ENCODE data around the gene TLCD3A. TPM values are rescaled to one million over a fixed set of nuclear protein-coding genes. Genes with fewer than 3 reads are reported as not detected.
"Not testable (repeated sequence)": the region's sequence is repeated elsewhere in the genome, so short reads cannot be mapped to it uniquely, and the experiment has no call there.

Gene TLCD3A
- total RNA-seq, 4 donors from 2014 or later: 47.8 to 120 (median 79.4) TPM

- Histone ChIP-seq H3K9me3 (no peaks in the 10 kb centered on the region), H3K27ac (no peak overlapping the region), H3K4me3 (no peak overlapping the region), H3K4me1 (peaks cover 3% of the 10 kb centered on the region), H3K36me3 (peaks cover 71% of the 10 kb centered on the region), H3K27me3 (no peaks in the 10 kb centered on the region)
- WGBS: 98% methylated on average over 7 of the region's 11 CpGs
- TF ChIP-seq POLR2AphosphoS5 (IDR thresholded peaks at IDR 0.05): no peak
- TF ChIP-seq EP300 (IDR thresholded peaks at IDR 0.05): no peak
- no peak for TF ChIP-seq CTCF (IDR thresholded peaks at IDR 0.05)
- no peak for TF ChIP-seq POLR2A (IDR thresholded peaks at IDR 0.05)
- DNase-seq (ENCODE audit: low spot score in 2 of 2): no peak
Measured at GRCh38 chr17:745406-745805, 13.0 kb downstream of the TLCD3A start.

GRCh38 chr17:746181-746580 is 13.8 kb downstream of the TLCD3A start:
- peaks cover 63% of the 10 kb centered on the region for H3K36me3 ChIP-seq
- 95% methylated on average over 9 of the region's 9 CpGs for WGBS
- no peak overlapping the region for H3K27ac ChIP-seq
- no peak overlapping the region for H3K4me3 ChIP-seq
- TF ChIP-seq POLR2AphosphoS5 (IDR thresholded peaks at IDR 0.05) (no peak), EP300 (IDR thresholded peaks at IDR 0.05) (no peak), CTCF (IDR thresholded peaks at IDR 0.05) (no peak), POLR2A (IDR thresholded peaks at IDR 0.05) (no peak)
- H3K4me1 ChIP-seq: peaks cover 10% of the 10 kb centered on the region
- no peaks in the 10 kb centered on the region for H3K9me3 ChIP-seq
- H3K27me3 ChIP-seq: no peaks in the 10 kb centered on the region
- DNase-seq (ENCODE audit: low spot score in 2 of 2): no peak

- no peak for DNase-seq (ENCODE audit: low spot score in 2 of 2)
- Histone ChIP-seq H3K27me3 (no peaks in the 10 kb centered on the region), H3K4me1 (peaks cover 16% of the 10 kb centered on the region), H3K36me3 (peaks cover 55% of the 10 kb centered on the region), H3K9me3 (no peaks in the 10 kb centered on the region), H3K4me3 (no peak overlapping the region), H3K27ac (no peak overlapping the region)
- TF ChIP-seq EP300 (IDR thresholded peaks at IDR 0.05) (no peak), POLR2A (IDR thresholded peaks at IDR 0.05) (no peak), CTCF (IDR thresholded peaks at IDR 0.05) (no peak), POLR2AphosphoS5 (IDR thresholded peaks at IDR 0.05) (no peak)
- 89% methylated on average over 20 of the region's 38 CpGs for WGBS
Measured at GRCh38 chr17:746783-747629, 14.6 kb downstream of the TLCD3A start.

- H3K27me3 ChIP-seq: not testable (repeated sequence)
Measured at GRCh38 chr17:748604-749003, 16.2 kb downstream of the TLCD3A start.

GRCh38 chr17:749359-749758 is 17.0 kb downstream of the TLCD3A start:
- Histone ChIP-seq H3K4me1 (peaks cover 24% of the 10 kb centered on the region), H3K36me3 (peaks cover 35% of the 10 kb centered on the region)
- not testable (repeated sequence) for H3K27ac ChIP-seq; H3K9me3 ChIP-seq; H3K4me3 ChIP-seq; H3K27me3 ChIP-seq; DNase-seq (ENCODE audit: low spot score in 2 of 2)
- WGBS: 95% methylated on average over 7 of the region's 7 CpGs

More at GRCh38 chr17:748604-749003, 16.2 kb downstream of the TLCD3A start:
- DNase-seq (ENCODE audit: low spot score in 2 of 2); H3K4me3 ChIP-seq; H3K27ac ChIP-seq; H3K9me3 ChIP-seq: not testable (repeated sequence)
- H3K4me1 ChIP-seq: peaks cover 24% of the 10 kb centered on the region
- H3K36me3 ChIP-seq: peaks cover 42% of the 10 kb centered on the region
- WGBS: 100% methylated on average over 4 of the region's 4 CpGs

- Histone ChIP-seq H3K27me3 (no peaks in the 10 kb centered on the region), H3K27ac (no peak overlapping the region), H3K9me3 (no peaks in the 10 kb centered on the region), H3K4me1 (peaks cover 24% of the 10 kb centered on the region), H3K4me3 (peak overlapping the region; percentile 77), H3K36me3 (peaks cover 23% of the 10 kb centered on the region)
- WGBS: 43% methylated on average over 3 of the region's 8 CpGs
- no peak for DNase-seq (ENCODE audit: low spot score in 2 of 2)
- TF ChIP-seq POLR2AphosphoS5 (IDR thresholded peaks at IDR 0.05) (no peak), POLR2A (IDR thresholded peaks at IDR 0.05) (no peak), CTCF (IDR thresholded peaks at IDR 0.05) (no peak), EP300 (IDR thresholded peaks at IDR 0.05) (no peak)
Measured at GRCh38 chr17:750431-751037, 18.1 kb downstream of the TLCD3A start.
